ENCODE data around the gene DIPK2B. TPM values are rescaled to one million over a fixed set of nuclear protein-coding genes. Genes with fewer than 3 reads are reported as not detected.

The DIPK2B gene
- polyA plus RNA-seq, 1 donor: 6.3 TPM

DNA sequence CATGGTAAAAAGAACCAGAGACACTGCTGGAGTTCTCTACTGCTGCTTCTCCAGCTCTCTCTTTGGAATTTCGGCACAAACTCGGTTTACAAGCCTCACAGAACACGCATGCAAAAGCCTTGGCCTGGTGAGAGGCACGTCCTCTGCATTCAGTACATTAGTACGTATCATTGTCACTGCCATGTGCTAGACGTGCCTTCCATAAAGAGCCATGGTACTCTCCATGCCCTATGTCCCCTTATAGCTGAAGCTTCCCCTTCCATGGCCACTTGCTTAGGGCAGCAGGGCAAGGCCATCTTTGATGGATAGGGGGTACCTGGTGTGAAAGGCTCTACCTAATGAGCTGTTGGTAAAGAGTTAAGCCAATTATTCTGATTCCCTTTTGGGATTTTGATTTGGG, 35.0 kb downstream of the DIPK2B start:
- Histone ChIP-seq H3K27ac (ENCODE audit: low read length) (no peak overlapping the region), H3K9me3 (ENCODE audit: control insufficient read depth, low read depth, low read length) (no peaks in the 10 kb centered on the region), H3K27me3 (ENCODE audit: control insufficient read depth, insufficient read depth, low read length) (no peaks in the 10 kb centered on the region), H3K4me1 (ENCODE audit: control insufficient read depth, insufficient read depth, low read length) (no peaks in the 10 kb centered on the region), H3K36me3 (ENCODE audit: control insufficient read depth, insufficient read depth, low read length) (no peaks in the 10 kb centered on the region), H3K4me3 (ENCODE audit: low read length) (no peak overlapping the region)
- WGBS (ENCODE audit: insufficient coverage, low lambda C conversion rate): no CpG with 5 or more reads among the region's 6 CpGs
- DNase-seq: no peak

DNA sequence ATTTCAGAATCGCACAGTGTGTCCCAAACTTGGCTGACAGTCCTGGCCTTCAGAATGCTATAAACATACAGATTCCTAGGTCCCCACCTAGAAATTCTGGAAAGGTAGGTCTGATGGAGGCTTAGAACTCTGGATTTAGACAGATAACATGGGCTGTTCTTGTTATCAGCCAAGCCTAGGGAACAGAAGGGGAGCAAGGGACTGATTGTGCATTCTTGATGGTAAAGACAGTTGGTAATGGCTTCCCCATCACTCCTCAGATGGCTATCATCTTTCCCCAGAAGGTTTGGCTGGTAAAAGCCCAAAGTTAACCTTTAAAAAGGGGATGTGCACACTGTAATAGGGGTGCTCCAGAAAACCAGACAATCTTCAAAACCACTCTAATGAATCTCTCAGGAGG, 35.7 kb downstream of the DIPK2B start:
- no peaks in the 10 kb centered on the region for H3K36me3 ChIP-seq (ENCODE audit: control insufficient read depth, insufficient read depth, low read length)
- no peak for DNase-seq
- no peak overlapping the region for H3K4me3 ChIP-seq (ENCODE audit: low read length)
- no peaks in the 10 kb centered on the region for H3K9me3 ChIP-seq (ENCODE audit: control insufficient read depth, low read depth, low read length)
- H3K4me1 ChIP-seq (ENCODE audit: control insufficient read depth, insufficient read depth, low read length): no peaks in the 10 kb centered on the region
- H3K27me3 ChIP-seq (ENCODE audit: control insufficient read depth, insufficient read depth, low read length): no peaks in the 10 kb centered on the region
- H3K27ac ChIP-seq (ENCODE audit: low read length): no peak overlapping the region
- no CpG with 5 or more reads among the region's 1 CpG for WGBS (ENCODE audit: insufficient coverage, low lambda C conversion rate)

DNA sequence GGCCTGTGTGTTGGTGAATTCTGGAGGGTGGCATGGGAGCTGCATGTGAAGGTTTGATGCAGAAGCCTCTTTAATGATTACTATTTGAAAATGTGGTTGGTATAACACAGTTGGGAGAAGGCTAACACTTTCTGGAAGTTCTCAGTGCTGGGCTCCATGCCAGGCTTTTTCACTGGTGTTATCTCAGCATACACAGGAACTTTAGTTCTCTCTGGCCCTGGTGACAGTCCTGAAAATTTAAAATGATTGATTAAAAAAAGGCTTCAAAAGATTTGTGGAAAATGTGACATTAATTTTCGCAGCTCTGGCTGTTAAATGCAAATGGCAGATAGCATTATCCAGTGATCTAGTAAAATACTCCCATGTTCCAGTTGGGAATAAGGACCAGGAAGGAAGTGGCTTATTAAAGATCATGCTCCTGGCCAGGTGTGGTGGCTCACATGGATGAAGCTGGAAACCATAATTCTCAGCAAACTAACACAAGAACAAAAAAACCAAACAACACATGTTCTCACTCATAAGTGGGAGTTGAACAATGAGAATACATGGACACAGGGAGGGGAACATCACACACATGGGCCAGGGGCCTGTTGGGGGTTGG, 36.6 kb downstream of the DIPK2B start:
- Histone ChIP-seq H3K36me3 (ENCODE audit: control insufficient read depth, insufficient read depth, low read length) (no peaks in the 10 kb centered on the region), H3K4me3 (ENCODE audit: low read length) (no peak overlapping the region), H3K27me3 (ENCODE audit: control insufficient read depth, insufficient read depth, low read length) (no peaks in the 10 kb centered on the region), H3K4me1 (ENCODE audit: control insufficient read depth, insufficient read depth, low read length) (no peaks in the 10 kb centered on the region), H3K9me3 (ENCODE audit: control insufficient read depth, low read depth, low read length) (no peaks in the 10 kb centered on the region), H3K27ac (ENCODE audit: low read length) (no peak overlapping the region)
- no peak for DNase-seq
- 80% methylated on average over 1 of the region's 1 CpG for WGBS (ENCODE audit: insufficient coverage, low lambda C conversion rate)

- no peaks in the 10 kb centered on the region for H3K27me3 ChIP-seq (ENCODE audit: control insufficient read depth, insufficient read depth, low read length)
- H3K4me3 ChIP-seq (ENCODE audit: low read length): no peak overlapping the region
- no peak overlapping the region for H3K27ac ChIP-seq (ENCODE audit: low read length)
- H3K4me1 ChIP-seq (ENCODE audit: control insufficient read depth, insufficient read depth, low read length): no peaks in the 10 kb centered on the region
- H3K9me3 ChIP-seq (ENCODE audit: control insufficient read depth, low read depth, low read length): no peaks in the 10 kb centered on the region
- H3K36me3 ChIP-seq (ENCODE audit: control insufficient read depth, insufficient read depth, low read length): no peaks in the 10 kb centered on the region
- DNase-seq: no peak
- WGBS (ENCODE audit: insufficient coverage, low lambda C conversion rate): no CpG with 5 or more reads among the region's 22 CpGs
Measured at GRCh38 chrX:45157647-45158046, 43.0 kb downstream of the DIPK2B start.

GRCh38 chrX:45154462-45154861, 46.2 kb downstream of the DIPK2B start:
- Histone ChIP-seq H3K36me3 (ENCODE audit: control insufficient read depth, insufficient read depth, low read length) (no peaks in the 10 kb centered on the region), H3K9me3 (ENCODE audit: control insufficient read depth, low read depth, low read length) (no peaks in the 10 kb centered on the region), H3K27me3 (ENCODE audit: control insufficient read depth, insufficient read depth, low read length) (no peaks in the 10 kb centered on the region), H3K27ac (ENCODE audit: low read length) (no peak overlapping the region), H3K4me1 (ENCODE audit: control insufficient read depth, insufficient read depth, low read length) (no peaks in the 10 kb centered on the region), H3K4me3 (ENCODE audit: low read length) (no peak overlapping the region)
- DNase-seq: no peak

DNA sequence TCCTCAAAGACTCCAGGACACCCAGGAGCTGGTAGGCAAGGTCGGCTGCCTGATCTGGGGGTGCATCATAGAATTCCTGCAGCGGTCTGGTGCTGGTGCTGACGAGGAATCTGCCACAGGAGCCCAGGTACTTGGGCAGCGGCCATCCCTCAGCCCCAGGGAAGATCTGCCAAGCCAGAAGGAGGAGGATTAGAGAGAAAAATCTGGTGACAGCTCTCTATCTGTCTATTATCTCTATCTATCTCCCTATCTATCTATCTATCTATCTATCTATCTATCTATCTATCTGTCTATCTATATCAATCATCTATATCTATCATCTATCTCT, 46.7 kb downstream of the DIPK2B start:
- Histone ChIP-seq H3K4me3 (ENCODE audit: low read length) (no peak overlapping the region), H3K27me3 (ENCODE audit: control insufficient read depth, insufficient read depth, low read length) (no peaks in the 10 kb centered on the region), H3K9me3 (ENCODE audit: control insufficient read depth, low read depth, low read length) (no peaks in the 10 kb centered on the region), H3K4me1 (ENCODE audit: control insufficient read depth, insufficient read depth, low read length) (no peaks in the 10 kb centered on the region), H3K27ac (ENCODE audit: low read length) (no peak overlapping the region), H3K36me3 (ENCODE audit: control insufficient read depth, insufficient read depth, low read length) (no peaks in the 10 kb centered on the region)
- WGBS (ENCODE audit: insufficient coverage, low lambda C conversion rate): no CpG with 5 or more reads among the region's 4 CpGs
- no peak for DNase-seq

Data from large intestine (tissue), 3 donors.